ENCODE results near the gene RAP1A.
"Not testable (repeated sequence)": the region's sequence is repeated elsewhere in the genome, so short reads cannot be mapped to it uniquely, and the experiment has no call there.

Gene RAP1A

DNA sequence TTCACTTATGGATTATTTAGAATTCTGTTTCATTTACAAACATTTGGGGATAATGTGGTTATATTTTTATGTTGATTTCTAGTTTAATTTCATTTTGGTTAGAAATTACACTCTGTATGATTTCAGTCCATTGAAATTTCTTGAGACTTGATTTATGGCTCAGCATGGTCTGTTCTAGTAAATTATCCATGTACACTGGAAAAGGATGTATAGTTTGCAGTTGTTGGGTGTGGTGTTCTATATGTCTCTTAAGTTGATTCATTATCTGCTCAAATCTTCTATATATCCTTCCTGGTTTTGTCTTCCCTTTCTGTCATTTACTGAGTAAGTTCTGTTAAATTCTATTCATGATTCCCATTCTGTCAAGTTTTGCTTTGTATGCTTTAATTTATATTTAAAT is 52.3 kb downstream of the RAP1A start:
- no peak for DNase-seq

DNA sequence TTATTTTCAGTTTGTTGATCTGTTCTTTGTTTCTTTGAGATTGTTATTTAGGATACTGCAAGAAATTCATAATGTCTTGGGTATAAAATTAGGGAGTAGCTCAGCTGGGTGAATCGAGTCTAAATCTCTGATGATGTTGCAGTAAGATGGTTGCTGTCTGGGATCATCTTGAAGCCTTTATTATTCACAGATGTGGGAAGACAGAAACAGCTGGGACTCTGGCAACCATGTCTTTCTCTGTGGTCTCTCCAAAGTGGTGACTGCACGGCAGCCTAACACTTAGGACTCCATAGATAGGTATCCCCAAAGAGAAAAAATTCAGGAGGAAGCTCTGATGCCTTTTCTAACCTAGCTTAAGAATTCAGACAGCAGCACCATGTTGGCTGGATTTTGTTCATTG is 52.7 kb downstream of the RAP1A start:
- DNase-seq = no peak

DNA sequence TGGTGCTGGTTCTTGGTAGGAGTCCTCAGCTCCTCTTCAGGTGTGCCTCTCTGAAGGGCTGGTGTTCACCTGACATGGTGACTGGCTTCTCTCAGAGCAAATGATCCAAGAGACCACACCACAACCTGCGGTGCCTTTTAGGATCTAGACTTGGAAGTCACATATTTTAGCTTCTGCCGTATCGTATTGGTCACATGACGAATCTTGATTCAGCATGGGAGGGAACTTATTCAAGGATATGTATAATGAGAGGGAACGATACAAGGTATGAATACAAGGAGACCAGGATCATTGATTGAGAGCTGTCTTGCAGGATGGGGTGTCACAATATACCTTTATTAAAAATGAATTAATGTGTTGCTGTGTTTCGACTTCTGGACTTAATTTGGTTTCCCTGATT is 58.0 kb downstream of the RAP1A start:
- DNase-seq = no peak

DNA sequence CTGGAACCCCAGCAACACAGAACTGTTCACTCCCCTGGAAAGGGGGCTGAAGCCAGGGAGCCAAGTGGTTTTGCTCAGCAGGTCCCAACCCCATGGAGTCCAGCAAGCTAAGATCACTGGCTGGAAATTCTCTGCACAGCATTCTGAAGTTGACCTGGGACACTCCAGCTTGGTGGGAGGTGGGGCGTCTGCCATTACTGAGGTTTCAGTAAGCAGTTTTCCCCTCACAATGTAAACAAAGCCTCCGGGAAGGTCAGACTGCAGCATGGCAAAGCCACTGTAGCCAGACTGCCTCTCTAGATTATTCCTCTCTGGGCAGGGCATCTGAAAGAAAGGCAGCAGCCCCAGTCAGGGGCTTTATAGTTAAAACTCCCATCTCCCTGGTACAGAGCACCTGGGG is 60.0 kb downstream of the RAP1A start:
- DNase-seq = no peak

DNA sequence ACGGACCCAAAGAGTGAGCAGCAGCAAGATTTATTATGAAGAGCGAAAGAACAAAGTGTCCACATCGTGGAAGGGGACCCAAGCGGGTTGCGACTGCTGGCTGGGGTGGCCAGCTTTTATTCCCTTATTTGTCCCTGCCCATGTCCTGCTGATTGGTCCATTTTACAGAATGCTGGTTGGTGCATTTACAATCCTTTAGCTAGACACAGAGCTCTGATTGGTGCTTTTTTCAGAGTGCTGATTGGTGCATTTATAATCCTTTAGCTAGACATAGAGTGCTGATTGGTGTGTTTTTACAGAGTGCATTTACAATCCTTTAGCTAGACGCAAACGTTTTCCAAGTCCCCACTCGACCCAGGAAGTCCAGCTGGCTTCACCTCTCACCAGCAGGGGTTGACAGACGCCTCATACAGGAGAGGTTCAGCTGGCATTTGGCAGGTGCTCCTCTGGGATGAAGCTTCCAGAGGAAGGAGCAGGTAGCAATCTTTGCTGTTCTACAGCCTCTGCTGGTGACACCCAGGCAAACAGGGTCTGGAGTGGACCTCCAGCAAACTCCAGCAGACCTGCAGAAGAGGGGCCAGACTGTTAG is 60.7 kb downstream of the RAP1A start:
- DNase-seq = not testable (repeated sequence)

DNA sequence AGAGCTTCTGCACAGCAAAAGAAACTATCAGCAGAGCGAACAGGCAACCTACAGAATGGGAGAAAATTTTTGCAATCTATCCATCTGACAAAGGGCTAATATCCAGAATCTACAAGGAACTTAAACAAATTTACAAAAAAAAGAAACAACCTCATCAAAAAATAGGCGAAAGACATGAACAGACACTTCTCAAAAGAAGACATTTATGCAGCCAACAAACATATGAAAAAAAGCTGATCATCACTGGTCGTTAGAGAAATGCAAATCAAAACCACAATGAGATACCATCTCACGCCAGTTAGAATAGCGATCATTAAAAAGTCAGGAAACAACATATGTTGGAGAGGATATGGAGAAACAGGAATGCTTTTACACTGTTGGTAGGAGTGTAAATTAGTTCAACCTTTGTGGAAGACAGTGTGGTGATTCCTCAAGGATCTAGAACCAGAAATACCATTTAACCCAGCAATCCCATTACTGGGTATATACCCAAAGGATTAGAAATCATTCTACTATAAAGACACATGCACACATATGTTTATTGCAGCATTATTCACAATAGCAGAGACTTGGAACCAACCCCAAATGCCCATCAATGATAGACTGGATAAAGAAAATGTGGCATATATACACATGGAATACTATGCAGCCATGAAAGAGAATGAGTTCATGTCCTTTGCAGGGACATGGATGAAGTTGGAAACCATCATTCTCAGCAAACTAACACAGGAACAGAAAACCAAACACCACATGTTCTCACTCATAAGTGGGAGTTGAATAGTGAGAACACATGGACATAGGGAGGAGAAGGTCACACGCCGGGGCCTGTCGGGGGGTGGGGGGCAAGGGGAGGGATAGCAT is 65.9 kb downstream of the RAP1A start:
- DNase-seq = not testable (repeated sequence)

DNA sequence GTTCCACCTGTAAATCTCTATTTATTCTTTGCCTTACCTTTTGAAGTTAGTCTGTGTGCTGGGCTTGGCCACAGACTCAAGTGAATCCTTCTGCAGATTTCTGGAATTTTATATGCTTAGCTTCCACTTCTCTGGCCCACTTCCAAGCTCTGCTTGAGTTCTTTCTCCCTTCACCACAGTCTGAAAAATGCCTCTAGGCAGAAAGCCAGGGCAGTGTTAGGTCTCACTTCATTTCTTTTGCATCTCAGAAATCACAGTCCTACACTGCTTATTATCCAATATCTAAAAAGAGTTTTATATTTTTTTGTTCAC is 70.7 kb downstream of the RAP1A start:
- DNase-seq = peak in 1 of 3 experiments; percentile 9

DNA sequence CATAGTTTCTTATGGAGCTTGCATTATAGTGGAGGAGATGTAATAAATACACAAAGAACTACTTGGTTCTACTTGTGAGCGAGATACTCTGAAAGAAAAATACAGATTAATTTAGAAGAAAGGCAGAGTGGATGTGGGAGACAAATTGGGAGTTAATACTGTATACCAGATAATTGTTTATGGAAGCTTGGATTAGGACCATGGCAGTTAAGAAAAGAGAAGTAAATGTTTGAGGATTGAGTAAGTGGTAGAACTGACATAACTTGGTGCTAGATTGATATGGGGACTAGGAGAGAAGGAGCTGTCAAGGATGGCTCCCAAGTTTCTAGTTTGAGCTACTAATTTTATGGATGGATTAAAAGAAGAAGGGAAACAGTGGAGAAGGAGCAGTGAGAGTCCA is 72.3 kb downstream of the RAP1A start:
- DNase-seq = no peak

DNA sequence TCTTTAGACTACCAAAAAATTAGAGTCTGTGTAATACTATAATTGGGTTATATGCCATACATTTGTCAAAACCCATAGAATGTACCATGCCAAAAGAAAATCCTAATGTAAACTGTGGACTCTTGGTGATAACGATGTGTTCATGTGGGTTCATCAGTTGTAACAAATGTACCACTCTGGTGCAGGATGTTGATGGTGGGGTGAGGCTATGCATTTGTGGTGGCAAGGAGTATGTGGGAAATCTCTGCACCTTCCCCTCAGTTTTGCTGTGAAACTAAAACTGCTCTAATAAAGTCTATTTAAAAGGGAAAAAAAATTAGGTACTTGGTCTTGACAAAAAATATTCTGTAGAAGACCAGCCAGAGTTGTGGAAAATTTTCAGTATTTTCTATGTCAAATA is 76.2 kb downstream of the RAP1A start:
- no peak for DNase-seq

DNA sequence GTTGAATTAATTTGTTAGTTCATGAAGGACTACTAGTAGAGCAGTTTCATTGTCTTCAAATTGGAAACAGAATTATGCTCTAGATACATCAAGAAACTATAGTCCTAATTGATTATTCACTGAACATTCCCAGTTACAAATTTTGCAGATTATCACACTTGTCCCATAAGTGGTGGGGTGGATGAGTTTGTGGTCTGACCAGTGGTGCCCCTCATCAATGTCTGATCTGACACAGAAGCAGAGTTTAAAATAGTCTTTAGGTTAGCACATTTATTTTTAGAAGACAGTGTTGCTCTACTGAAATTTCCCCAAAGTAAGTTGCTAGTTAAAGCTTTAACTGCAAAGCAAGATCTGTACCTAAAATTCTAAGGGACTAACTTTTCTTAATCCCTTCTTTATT is 76.7 kb downstream of the RAP1A start:
- DNase-seq = no peak

DNA sequence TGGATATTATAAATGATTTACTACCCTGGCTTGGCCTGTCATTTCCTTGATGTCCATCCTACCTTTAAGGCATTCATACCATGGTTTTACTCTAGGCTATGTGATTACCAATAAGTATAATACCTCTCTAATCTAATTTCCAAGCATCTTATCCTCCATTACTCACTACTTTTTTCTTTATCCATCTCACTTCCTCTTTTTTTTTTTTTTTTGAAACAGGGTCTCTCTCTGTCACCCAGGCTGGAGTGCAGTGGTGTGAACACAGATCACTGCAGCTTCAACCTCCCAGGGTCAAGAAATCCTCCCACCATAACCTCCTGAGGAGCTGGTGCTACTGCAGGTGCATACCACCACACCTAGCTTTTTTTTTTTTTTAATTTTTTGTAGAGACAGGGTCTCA is 79.7 kb downstream of the RAP1A start:
- no peak for DNase-seq

DNA sequence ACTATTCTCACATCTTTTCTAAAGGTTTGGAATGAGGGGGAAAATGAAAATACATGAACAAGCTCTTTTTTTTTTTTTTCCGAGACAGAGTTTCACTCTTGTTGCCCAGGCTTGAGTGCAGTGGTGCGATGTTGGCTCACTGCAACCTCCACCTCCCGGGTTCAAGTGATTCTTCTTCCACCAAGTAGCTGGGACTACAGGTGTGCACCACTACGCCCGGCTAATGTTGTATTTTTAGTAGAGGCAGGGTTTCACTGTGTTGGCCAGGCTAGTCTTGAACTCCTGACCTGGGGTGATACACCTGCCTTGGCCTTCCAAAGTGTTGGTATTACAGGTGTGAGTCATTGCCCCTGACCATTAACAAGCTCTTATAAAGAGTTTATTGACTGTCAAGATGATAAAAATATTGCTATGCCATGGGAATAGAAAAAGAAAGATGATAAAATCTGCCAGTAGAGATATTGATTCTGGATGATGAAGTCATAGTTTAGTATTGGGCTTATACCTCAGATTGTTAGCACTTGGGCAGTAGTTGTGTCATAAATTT is 83.0 kb downstream of the RAP1A start:
- DNase-seq = no peak

DNA sequence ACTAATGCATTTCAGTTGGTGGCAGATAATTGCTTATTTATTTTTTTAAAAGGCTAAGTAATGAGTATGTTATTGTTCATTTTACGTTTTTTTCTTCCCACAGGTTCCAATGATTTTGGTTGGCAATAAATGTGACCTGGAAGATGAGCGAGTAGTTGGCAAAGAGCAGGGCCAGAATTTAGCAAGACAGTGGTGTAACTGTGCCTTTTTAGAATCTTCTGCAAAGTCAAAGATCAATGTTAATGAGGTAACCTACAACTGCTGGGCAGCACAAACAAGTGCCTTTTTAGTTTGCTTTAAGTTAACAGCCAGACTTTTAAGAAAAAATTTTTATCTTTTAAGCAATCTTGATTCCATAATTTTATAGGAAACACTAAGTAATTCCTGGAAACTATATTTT is 84.7 kb downstream of the RAP1A start:
- no peak for DNase-seq

DNA sequence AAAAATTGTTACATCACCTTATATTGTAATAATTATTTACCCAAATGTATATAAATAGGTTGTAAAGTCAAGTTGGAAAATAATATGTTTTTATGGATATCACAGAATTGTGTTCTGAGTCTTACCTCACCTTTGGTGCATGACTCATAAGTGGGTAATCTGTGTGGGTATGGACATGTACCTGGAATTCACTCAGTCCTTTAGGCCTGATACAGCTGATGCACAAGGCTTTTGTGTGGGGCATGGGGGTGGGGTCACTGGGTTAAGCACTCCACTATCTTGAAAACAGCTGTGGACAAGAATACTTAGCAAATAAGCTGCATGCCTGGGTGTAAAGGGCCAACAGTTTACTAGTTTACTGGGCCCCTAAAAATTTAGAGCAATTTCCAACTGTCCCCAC is 85.2 kb downstream of the RAP1A start:
- no peak for DNase-seq

DNA sequence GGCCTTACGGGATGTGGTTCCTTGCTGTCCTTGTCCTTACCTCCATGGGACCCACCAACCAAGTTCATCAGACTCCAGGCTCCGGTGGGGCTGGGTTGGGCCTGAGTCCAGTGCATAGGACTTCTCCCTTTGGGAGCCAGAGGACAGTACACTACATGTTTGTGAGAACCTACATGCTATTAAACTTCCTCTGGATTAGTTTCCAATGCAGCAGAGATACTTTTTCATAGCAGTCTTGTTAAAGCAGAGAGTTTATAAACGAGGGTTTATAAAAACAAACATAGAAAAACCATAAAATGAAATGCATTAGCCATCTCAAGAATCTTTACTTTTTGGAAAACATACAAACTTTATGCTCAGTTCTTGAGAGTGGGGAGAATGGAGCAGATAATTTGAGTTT is 86.3 kb downstream of the RAP1A start:
- no peak for DNase-seq

DNA sequence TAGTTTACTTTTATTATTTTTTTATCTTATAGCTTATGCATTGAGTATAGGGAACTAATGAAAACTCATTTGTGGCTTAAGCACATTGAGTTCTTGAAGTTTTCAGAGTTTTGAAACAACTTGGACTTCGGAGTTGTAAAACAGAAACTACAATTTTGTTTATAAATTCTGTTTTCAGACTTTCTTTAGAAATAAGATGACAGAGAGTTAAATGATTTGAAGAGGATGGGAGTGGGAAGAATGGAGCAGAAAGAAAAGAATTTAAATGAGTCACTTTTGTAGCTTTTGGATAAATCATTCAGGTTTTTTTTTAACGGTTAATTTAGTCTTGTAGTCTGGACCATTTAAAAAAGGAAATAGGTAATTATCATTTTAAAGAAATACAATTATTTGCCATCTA is 87.3 kb downstream of the RAP1A start:
- DNase-seq = no peak

DNA sequence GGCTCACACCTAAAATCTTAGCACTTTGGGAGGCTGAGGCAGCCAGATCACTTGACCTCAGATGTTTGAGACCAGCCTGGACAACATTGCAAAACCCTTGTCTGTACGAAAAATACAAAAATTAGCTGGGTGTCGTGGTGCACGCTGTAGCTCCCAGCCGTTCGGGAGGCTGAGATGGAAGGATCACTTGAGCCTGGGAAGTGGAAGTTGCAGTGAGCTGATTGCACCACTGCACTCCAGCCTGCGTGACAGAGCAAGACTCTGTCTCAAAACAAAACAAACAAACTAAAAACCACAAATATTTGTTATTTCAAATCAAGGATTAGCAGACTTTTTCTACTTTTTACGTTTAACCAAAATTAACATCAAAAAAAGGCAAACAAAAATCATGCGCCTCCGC is 88.3 kb downstream of the RAP1A start:
- DNase-seq = no peak

DNA sequence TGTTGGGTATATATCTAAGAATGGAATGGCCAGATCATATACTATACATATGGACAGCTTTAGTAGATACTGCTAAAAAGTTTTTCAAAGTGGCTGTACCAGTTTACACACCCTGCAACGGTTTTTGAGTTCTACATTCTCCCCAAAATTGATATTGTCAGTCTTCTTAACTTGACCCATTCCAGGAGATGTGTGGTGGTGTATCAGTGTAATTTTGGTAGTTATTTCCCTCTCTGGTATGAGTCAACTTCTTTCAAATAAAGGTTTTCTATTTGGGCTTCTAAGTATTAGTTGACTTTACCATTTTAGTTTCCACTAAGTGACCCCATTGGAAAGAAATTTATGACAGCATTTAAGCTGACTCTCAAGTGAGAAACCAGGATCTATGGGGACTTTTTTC is 90.4 kb downstream of the RAP1A start:
- DNase-seq = no peak

DNA sequence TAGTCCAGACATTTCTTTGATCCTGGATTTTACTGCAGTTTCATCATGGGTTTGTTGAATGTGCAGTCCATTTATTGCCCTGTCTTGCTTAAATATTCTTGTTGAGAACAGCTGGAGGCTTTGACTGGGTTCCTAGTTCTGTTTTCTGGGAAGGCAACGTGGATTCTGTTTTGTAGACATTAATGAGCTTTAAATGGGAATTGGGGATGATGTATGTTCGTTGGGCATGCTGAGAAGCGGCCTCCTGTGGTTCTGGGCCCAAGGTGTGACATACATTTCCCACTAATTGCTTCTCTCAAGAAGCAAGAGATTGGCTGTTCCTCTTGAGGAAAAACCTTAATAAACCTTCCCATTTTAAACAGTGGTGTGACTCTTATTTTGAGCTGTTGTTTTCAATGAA is 96.7 kb downstream of the RAP1A start:
- peak in 1 of 3 experiments; percentile 51 for DNase-seq

DNA sequence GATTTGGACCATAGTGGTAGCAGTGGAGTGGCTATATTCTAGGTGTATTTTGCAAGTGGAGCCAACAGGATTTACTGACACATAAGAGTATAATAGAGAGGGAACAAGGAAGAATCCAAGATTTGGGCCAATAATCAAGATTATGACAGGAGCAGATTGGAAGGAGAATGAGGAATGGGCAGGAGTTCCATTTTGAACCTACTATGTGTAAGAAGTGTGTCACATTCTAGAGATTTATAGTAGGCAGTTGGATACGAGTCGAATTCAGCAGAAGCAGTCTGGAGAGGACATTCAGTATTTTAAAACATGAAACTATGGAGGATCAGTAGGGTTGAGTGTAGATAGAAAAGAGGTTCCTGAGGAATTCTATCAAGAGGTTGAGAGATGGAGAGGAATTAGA is 97.9 kb downstream of the RAP1A start:
- no peak for DNase-seq

DNA sequence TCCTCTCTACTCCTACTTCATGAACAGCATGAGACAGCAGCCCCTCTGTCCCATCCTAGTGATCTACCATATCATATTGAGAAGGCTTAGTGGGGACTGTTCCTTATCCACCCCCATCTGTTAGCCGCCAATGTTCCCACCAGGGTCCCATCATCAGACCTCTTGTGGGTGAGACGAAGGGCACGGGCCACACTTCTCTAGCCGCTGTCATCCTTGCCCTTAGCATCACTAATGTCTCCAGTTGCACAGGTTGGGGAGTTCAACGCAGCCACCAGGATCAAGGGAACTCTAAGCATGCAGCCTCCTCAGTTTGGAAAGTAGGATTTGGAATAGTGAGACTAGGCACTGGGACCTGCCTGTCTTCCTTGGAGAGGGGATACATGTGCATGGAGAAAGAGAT is 99.5 kb downstream of the RAP1A start:
- DNase-seq = no peak

DNA sequence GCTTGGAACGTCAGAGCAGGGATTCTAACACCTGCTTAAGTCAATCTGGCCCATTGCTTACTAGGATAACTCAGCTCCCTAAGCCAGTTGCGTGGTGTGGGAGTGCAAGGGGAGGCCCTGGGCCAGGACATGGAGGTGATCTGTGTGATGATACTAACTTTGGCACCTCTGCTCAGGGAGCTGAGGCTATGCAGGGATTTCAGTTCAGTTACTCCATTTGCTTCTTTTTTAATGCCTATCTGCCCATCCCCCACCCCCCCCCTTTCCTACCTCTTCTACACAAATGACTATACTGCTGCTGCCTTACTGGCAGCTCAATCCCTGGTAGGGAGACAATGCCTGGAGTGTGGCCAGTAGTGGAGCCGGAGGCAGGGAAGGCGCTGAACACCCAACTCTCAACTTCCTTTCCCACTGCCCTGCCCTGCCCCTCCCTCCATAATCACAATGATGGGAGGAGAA is 100.1 kb downstream of the RAP1A start:
- no peak for DNase-seq

DNA sequence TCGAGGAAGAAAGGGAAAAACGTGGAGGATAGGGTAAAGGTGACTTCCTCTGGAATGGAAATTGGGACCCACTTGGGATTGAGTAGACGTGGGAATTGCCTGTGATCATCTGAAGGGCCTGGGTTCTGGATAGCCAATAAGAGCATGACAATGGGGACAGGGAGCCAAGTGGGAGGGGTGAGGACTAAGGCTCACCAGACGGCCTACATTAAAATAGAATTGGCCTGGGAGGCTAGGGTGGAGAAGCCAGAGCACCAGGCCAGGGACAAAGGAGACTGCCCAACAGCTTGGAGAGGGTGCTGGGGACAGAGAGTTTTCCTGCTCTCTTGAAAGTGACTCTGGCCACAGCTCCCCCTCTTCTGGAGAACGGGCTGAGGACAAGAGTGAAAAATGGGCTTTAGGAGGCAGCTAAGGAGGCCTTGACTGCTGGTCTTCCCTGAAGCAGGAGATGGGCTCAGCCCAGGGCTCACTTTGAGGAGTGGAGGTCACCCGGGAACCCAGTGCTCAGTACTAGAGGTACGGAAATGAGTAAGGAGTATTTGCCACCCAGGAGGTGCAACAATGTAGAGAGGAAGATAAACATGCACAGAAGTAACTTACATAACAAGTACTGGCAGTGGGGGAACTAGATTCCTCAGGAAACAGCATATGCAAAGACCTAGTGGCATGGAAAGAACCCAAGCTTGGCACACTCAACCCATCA is 100.8 kb downstream of the RAP1A start:
- DNase-seq = no peak

Measured in NCI-H1417 (cell line).